GM12864 (cell line): ENCODE results near the gene C17orf107.
A peak's percentile ranks its signal among the peaks of the same experiment; 100 is the strongest.

Experiments used
- DNase-seq: peaks from one replicate; pipeline ENCODE4 v3.0.0-alpha.2; 2011; ENCODE audit warnings: low read depth
- H3K4me3 ChIP-seq: 2 replicates; pipeline ENCODE4 v1.5.1; 2011; ENCODE audit warnings: mild to moderate bottlenecking, low read depth, low read length, control low read depth
- TF ChIP-seq, protein P1 (sequence below): IDR thresholded peaks from 2 replicates; pipeline ENCODE4 v1.5.1; 2011; ENCODE audit warnings: low read depth, mild to moderate bottlenecking, moderate library complexity, low read length, control low read depth, inconsistent platforms; ENCODE audit errors: missing control alignments

The C17orf107 gene

DNA sequence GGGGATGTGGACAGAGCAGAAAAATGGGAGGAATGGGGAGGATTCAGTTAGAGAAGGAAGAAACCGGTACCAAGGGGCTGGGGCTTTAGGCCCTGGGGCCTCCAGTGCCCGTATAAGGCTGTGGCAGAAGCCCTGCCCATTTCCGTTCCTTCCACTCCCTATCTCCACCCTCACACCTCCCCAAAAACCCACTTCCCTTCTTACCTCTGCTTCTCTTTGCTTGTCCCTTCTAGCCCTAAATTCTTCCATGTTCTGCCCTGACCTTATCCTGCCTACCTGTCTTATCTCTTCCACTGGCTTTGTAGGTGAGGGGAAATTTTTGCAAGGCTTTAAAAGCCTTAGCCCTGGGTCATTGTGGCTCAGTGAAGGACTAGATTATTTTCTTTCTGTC is 44.8 kb downstream of the C17orf107 start:
- peak overlapping the region; percentile 93; the same call in 1 of the 2 replicates for H3K4me3 ChIP-seq
- no peak for DNase-seq
- TF ChIP-seq, protein P1, sequence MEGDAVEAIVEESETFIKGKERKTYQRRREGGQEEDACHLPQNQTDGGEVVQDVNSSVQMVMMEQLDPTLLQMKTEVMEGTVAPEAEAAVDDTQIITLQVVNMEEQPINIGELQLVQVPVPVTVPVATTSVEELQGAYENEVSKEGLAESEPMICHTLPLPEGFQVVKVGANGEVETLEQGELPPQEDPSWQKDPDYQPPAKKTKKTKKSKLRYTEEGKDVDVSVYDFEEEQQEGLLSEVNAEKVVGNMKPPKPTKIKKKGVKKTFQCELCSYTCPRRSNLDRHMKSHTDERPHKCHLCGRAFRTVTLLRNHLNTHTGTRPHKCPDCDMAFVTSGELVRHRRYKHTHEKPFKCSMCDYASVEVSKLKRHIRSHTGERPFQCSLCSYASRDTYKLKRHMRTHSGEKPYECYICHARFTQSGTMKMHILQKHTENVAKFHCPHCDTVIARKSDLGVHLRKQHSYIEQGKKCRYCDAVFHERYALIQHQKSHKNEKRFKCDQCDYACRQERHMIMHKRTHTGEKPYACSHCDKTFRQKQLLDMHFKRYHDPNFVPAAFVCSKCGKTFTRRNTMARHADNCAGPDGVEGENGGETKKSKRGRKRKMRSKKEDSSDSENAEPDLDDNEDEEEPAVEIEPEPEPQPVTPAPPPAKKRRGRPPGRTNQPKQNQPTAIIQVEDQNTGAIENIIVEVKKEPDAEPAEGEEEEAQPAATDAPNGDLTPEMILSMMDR = no peak

DNA sequence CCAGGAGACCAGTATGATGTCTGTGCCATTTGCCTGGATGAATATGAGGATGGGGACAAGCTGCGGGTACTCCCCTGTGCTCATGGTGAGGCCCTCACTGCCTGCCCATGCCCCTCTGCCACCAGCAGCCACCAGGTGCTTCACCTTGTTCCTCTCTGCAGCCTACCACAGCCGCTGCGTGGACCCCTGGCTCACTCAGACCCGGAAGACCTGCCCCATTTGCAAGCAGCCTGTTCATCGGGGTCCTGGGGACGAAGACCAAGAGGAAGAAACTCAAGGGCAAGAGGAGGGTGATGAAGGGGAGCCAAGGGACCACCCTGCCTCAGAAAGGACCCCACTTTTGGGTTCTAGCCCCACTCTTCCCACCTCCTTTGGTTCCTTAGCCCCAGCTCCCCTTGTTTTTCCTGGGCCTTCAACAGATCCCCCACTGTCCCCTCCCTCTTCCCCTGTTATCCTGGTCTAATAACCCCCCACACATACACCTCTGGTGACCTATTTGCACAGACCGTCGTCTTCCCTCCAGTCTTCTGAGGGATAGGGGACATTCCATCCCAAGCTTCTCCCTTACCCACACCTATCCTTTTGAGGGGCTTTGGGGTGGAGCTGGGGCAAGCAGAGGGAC is 45.3 kb downstream of the C17orf107 start:
- DNase-seq = no peak
- TF ChIP-seq, protein P1 = no peak
- peak overlapping the region; percentile 93 for H3K4me3 ChIP-seq

DNA sequence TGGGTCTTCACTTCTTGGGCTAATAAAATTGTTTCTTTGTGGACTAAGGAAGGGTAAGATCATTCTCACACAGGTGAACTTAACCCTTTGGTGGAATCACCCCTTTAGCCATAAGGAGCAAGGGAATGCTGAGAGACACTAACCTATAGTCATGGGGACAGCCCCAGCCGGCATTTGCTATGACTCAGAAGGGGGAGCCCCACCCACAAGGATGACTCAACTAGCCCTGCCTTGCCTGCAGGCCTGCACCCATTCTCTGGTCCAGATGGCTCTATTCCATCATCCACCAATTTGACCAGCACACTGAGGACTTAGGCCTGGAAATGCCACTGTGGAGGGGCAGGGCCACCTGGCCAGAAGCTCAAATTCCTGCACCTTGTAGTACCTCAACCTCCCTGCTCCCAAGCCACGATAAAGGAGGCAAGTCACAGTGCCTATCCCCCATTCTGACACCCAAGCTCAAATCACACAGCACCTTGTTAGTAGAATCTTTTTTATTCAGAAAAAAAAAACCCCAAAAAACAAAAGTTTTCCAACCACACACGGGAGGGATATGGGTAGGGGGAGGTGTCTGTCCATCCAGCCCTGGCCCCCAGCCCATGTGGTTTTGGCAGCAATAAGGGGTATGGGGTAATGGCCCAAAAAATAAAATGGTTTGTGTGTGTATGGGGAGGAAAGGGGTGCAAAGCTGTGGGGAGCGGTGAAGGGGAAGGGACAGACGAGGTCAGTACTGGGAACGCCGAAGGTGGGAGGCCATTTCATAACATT is 46.0 kb downstream of the C17orf107 start:
- peak overlapping the region; percentile 93 for H3K4me3 ChIP-seq
- peak; percentile 68 for DNase-seq
- TF ChIP-seq, protein P1 = no peak

DNA sequence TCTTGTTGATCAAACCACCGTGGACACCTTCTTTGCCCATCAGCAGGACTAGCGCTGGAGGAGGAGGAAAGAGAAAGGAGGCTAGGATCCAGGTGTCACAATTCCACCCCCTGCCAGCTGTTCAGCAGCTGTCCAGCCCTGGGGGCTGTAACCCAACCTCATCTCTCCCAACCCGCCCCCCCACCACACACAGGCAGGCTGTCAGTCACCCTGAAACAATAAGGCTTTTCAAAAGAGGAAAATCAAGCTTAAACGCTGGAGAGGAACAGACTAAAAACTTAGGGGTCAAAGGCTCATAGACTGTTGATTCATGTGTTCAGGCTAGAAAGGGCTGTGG is 46.6 kb downstream of the C17orf107 start:
- no peak for DNase-seq
- TF ChIP-seq, protein P1 = no peak
- H3K4me3 ChIP-seq = peak overlapping the region; percentile 93

DNA sequence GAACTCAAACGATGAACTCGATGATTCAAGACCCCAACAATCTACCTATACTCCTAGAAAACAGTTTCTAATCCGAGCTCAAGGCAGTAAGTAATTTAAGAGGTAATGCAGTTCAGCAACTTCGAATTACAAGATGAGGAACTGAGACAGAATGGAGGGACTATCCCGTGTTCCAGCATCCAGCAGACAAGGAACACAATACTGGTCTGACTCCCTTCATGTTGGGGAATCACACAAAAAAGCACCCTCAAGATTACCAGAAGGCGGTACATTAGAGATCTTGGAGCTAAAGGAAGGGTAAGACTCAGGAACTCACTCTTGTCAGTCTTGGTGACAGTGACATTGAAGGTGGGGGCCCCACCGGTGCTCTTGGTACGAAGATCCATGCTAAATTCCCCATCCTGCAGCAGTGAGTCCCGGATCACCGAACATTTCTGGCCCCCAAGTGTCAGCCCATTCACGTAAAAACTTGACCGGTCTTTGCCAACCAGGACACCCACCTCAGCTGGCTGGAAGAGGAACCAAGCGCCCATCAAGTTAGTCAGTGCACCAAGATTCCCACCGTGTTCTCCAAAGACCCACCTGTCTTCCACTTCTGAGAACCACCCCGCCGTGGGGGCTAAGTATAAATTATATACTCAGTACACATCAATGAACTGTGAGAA is 47.1 kb downstream of the C17orf107 start:
- DNase-seq = no peak
- peak overlapping the region; percentile 93 for H3K4me3 ChIP-seq
- TF ChIP-seq, protein P1 = no peak

DNA sequence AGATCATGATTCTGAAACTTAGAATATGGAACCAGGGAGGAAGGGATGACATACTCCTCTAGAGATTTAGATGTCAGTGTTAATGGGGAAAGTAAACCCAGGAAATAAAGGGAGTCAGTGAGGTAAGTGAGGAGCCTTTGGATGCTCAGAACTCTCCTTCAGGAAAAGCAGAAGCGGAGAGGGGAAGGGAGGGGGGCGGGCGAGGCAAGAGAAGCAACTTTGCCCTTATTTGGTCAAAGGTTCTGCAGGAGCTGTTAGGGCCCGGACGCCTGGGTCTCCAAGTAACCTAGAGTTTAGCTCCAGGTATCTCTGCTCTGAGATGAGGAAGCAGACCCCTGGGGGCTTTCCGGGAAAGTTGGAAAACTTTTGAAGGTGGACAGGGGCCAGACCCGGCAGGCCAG is 47.7 kb downstream of the C17orf107 start:
- H3K4me3 ChIP-seq = peak overlapping the region; percentile 93
- TF ChIP-seq, protein P1 = no peak
- no peak for DNase-seq
